ENCODE results near the gene SASH1. TPM values are rescaled to one million over a fixed set of nuclear protein-coding genes. Genes with fewer than 3 reads are reported as not detected.
"Not testable (repeated sequence)": the region's sequence is repeated elsewhere in the genome, so short reads cannot be mapped to it uniquely, and the experiment has no call there.

The SASH1 gene
- total and polyA plus RNA-seq, 2 donors (not counting 3 experiments of a cell fraction or from before 2014, with no cell fraction given): 18.5 to 103 TPM

DNA sequence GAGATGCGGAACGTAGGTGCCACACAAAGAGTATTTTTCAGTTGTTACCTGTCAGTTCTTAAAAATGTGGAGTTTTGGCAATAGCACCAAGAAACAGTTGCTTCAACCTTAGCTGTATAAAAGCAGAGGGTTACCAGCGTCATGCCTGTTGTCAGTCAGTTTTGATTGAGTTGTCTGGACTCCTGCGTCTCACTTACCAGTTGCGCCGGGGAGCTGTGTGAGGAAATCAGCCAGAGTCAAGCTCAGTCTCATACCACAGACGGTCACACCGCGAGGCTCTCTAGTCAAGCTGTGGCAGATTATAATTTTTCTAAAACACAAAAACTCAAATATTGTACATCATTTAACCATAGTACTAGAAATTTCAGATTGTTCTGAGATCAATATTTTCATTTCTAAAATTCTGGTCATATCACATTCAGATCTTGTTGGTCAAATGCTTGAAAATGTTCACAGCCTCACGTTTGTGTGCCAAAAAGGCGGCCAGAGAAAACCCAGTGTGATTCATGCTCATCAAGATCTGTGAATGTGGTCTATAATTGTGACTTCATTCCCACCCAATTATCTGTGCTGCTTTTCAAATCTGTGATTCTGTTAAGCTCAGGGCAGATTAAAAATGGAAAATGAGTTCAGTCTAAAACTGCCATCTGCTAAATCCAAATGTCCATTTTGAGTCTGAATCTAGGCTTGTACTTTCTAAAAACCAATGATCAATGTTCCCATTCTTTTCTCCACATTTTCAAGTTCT, 37.5 kb downstream of the SASH1 start:
- Histone ChIP-seq H3K4me1 (ENCODE audit: control insufficient read depth, extremely low read depth, insufficient read depth, low read length) (peaks cover 8% of the 10 kb centered on the region), H3K36me3 (ENCODE audit: control insufficient read depth in 2 of 2, extremely low read depth in 1 of 2, insufficient read depth in 2 of 2, low read length in 2 of 2) (peaks cover 2 to 4% of the 10 kb centered on the region in 2 experiments), H4K20me1 (replicated peaks; ENCODE audit: control insufficient read depth, extremely low read depth, insufficient read depth, low read length) (no peaks in the 10 kb centered on the region), H3K27ac (ENCODE audit: insufficient read depth, low read depth, low read length) (no peak overlapping the region), H3K27me3 (ENCODE audit: control insufficient read depth in 2 of 2, insufficient read depth in 2 of 2, low read length in 2 of 2) (no peaks in the 10 kb centered on the region), H3K9me1 (replicated peaks; ENCODE audit: control insufficient read depth, extremely low read depth, insufficient read depth, low read length) (no peaks in the 10 kb centered on the region), H3K4me3 (replicated peaks in 1 of 3; ENCODE audit: insufficient read depth in 1 of 3, low read depth in 1 of 3, low read length in 3 of 3) (no peak overlapping the region), H3K79me2 (ENCODE audit: control insufficient read depth, insufficient read depth, low read length) (peaks cover 96% of the 10 kb centered on the region), H3K4me2 (ENCODE audit: insufficient read depth, low read length) (no peak overlapping the region), H2AFZ (ENCODE audit: low read depth, low read length) (no peak overlapping the region), H3K9ac (replicated peaks; ENCODE audit: extremely low read depth, insufficient read depth, low read length) (no peak overlapping the region), H3K9me3 (replicated peaks; ENCODE audit: control insufficient read depth, insufficient read depth, low read length) (no peaks in the 10 kb centered on the region)
- no peak for TF ChIP-seq JUN (IDR thresholded peaks at IDR 0.05; ENCODE audit: borderline replicate concordance, insufficient read depth, insufficient read length, low read depth)
- TF ChIP-seq, protein P1, sequence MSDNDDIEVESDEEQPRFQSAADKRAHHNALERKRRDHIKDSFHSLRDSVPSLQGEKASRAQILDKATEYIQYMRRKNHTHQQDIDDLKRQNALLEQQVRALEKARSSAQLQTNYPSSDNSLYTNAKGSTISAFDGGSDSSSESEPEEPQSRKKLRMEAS (IDR thresholded peaks at IDR 0.05; ENCODE audit: insufficient read depth, insufficient read length): no peak
- no peak for TF ChIP-seq EZH2 (IDR thresholded peaks at IDR 0.05; ENCODE audit: borderline replicate concordance, low read depth, low read length, severe bottlenecking)
- TF ChIP-seq POLR2AphosphoS5 (IDR thresholded peaks at IDR 0.05; ENCODE audit: insufficient read depth, low read depth, low read length): no peak
- TF ChIP-seq, protein P2, sequence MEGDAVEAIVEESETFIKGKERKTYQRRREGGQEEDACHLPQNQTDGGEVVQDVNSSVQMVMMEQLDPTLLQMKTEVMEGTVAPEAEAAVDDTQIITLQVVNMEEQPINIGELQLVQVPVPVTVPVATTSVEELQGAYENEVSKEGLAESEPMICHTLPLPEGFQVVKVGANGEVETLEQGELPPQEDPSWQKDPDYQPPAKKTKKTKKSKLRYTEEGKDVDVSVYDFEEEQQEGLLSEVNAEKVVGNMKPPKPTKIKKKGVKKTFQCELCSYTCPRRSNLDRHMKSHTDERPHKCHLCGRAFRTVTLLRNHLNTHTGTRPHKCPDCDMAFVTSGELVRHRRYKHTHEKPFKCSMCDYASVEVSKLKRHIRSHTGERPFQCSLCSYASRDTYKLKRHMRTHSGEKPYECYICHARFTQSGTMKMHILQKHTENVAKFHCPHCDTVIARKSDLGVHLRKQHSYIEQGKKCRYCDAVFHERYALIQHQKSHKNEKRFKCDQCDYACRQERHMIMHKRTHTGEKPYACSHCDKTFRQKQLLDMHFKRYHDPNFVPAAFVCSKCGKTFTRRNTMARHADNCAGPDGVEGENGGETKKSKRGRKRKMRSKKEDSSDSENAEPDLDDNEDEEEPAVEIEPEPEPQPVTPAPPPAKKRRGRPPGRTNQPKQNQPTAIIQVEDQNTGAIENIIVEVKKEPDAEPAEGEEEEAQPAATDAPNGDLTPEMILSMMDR (IDR thresholded peaks at IDR 0.05; ENCODE audit: extremely low read depth in 1 of 2, insufficient read depth in 1 of 2, low read depth in 1 of 2, low read length in 2 of 2): no peak
- no peak for TF ChIP-seq GATA2 (IDR thresholded peaks at IDR 0.05; ENCODE audit: insufficient read depth, insufficient read length, low read depth, low read length)
- TF ChIP-seq MYC (IDR thresholded peaks at IDR 0.05; ENCODE audit: low read depth, low read length): no peak
- TF ChIP-seq POLR2A (IDR thresholded peaks at IDR 0.05; ENCODE audit: low read depth, low read length): no peak
- TF ChIP-seq FOS (IDR thresholded peaks at IDR 0.05; ENCODE audit: borderline replicate concordance, insufficient read depth, low read length): no peak
- FAIRE-seq (no peak), DNase-seq (ENCODE audit: low read depth, low spot score) (no peak)
- CTCF ChIA-PET: interaction anchor here (0.7 to 1.6 kb wide), 3 partner anchors 15 to 84 kb away, joined by 3 read pairs; no protein-coding TSS in a partner anchor
- no TSS peak for BruUV-seq (replicated peaks)
- intact Hi-C loops (cut with micrococcal nuclease): no loop called here
- POLR2A ChIA-PET: no interaction called here
- dilution Hi-C loops (cut with MboI; ENCODE audit: extremely low pct_ligation_motif_present, low sequenced_read_pairs): no loop called here

DNA sequence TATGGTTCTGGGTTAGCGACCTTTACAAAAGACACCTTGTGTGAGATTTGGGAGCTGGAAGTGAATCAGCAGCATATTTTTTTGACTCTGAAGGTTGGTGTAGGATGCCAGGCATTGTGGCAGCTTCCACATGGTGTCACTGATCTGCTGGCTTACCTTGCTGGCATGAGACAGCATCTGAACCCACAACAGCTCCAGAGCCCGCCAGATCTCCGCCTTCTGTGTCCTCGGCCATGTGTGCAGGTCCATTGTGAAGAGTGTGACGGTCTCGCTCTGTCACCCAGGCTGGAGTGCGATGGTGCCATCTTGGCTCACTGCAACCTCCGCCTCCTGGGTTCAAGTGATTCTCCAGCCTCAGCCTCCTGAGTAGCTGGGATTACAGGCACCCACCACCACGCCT, 39.4 kb downstream of the SASH1 start:
- H4K20me1 ChIP-seq (replicated peaks; ENCODE audit: control insufficient read depth, extremely low read depth, insufficient read depth, low read length); H3K4me2 ChIP-seq (ENCODE audit: insufficient read depth, low read length); H2AFZ ChIP-seq (ENCODE audit: low read depth, low read length); DNase-seq (ENCODE audit: low read depth, low spot score); H3K9me3 ChIP-seq (replicated peaks; ENCODE audit: control insufficient read depth, insufficient read depth, low read length); H3K9ac ChIP-seq (replicated peaks; ENCODE audit: extremely low read depth, insufficient read depth, low read length); dilution Hi-C loops (cut with MboI; ENCODE audit: extremely low pct_ligation_motif_present, low sequenced_read_pairs); H3K36me3 ChIP-seq (ENCODE audit: control insufficient read depth in 2 of 2, extremely low read depth in 1 of 2, insufficient read depth in 2 of 2, low read length in 2 of 2); FAIRE-seq; POLR2A ChIA-PET; BruUV-seq (replicated peaks); intact Hi-C loops (cut with micrococcal nuclease); H3K4me3 ChIP-seq (replicated peaks in 1 of 3; ENCODE audit: insufficient read depth in 1 of 3, low read depth in 1 of 3, low read length in 3 of 3); H3K4me1 ChIP-seq (ENCODE audit: control insufficient read depth, extremely low read depth, insufficient read depth, low read length); H3K27ac ChIP-seq (ENCODE audit: insufficient read depth, low read depth, low read length); H3K27me3 ChIP-seq (ENCODE audit: control insufficient read depth in 2 of 2, insufficient read depth in 2 of 2, low read length in 2 of 2); H3K9me1 ChIP-seq (replicated peaks; ENCODE audit: control insufficient read depth, extremely low read depth, insufficient read depth, low read length): not testable (repeated sequence)
- peaks cover 99% of the 10 kb centered on the region for H3K79me2 ChIP-seq (ENCODE audit: control insufficient read depth, insufficient read depth, low read length)
- CTCF ChIA-PET: interaction anchor here (1.6 to 2.3 kb wide), 3 partner anchors 12 to 35 kb away, joined by 3 to 7 read pairs (median 6); no protein-coding TSS in a partner anchor

Data from endothelial cell of umbilical vein (primary cell).